Activated naive CD8-positive, alpha-beta T cell treated with anti-CD3 and anti-CD28 coated beads, Interleukin-2, amount 50 U/mL, for 24 hours (primary cell): ENCODE data around the gene CDCA4.
A peak's percentile ranks its signal among the peaks of the same experiment; 100 is the strongest.
"Not testable (repeated sequence)": the region's sequence is repeated elsewhere in the genome, so short reads cannot be mapped to it uniquely, and the experiment has no call there.

Experiments used
- ATAC-seq: fragments of 150-1000 bp; cut with Tn5 transposase; one replicate; pipeline ENCODE4 v1.10.0; 2021
- DNase-seq: peaks from one replicate; pipeline ENCODE4 v3.0.0; 2021
- H3K27ac Mint-ChIP-seq: one replicate; pipeline ENCODE4 v1.8.0; 2021; ENCODE audit warnings: mild to moderate bottlenecking, mixed read lengths
- H3K27me3 Mint-ChIP-seq: one replicate; pipeline ENCODE4 v1.8.0; 2021; ENCODE audit warnings: mixed read lengths
- H3K36me3 Mint-ChIP-seq: one replicate; pipeline ENCODE4 v1.8.0; 2021; ENCODE audit warnings: low read depth, mixed read lengths
- H3K4me1 Mint-ChIP-seq: one replicate; pipeline ENCODE4 v1.8.0; 2021; ENCODE audit warnings: mixed read lengths
- H3K4me3 Mint-ChIP-seq: one replicate; pipeline ENCODE4 v1.8.0; 2021; ENCODE audit warnings: mild to moderate bottlenecking, moderate library complexity, mixed read lengths
- H3K9me3 Mint-ChIP-seq: one replicate; pipeline ENCODE4 v1.8.0; 2021; ENCODE audit warnings: mixed read lengths

Gene CDCA4

GRCh38 chr14:105030836-105031396 lies 10.0 kb upstream of the CDCA4 start:
- H3K9me3 Mint-ChIP-seq = peaks cover 4% of the 10 kb centered on the region
- DNase-seq = no peak
- H3K4me3 Mint-ChIP-seq = no peak overlapping the region
- H3K4me1 Mint-ChIP-seq = peaks cover 30% of the 10 kb centered on the region
- no peak for ATAC-seq
- no peaks in the 10 kb centered on the region for H3K27me3 Mint-ChIP-seq
- no peaks in the 10 kb centered on the region for H3K36me3 Mint-ChIP-seq
- H3K27ac Mint-ChIP-seq = no peak overlapping the region

- Mint-ChIP-seq H3K9me3 (peaks cover 4% of the 10 kb centered on the region), H3K36me3 (no peaks in the 10 kb centered on the region), H3K27me3 (no peaks in the 10 kb centered on the region), H3K27ac (no peak overlapping the region), H3K4me1 (peaks cover 37% of the 10 kb centered on the region), H3K4me3 (no peak overlapping the region)
- no peak for DNase-seq
- no peak for ATAC-seq
Measured at GRCh38 chr14:105030194-105030593, 9.3 kb upstream of the CDCA4 start.

GRCh38 chr14:105029402-105029801 lies 8.5 kb upstream of the CDCA4 start:
- Mint-ChIP-seq H3K9me3 (peaks cover 4% of the 10 kb centered on the region), H3K27me3 (no peaks in the 10 kb centered on the region), H3K36me3 (no peaks in the 10 kb centered on the region), H3K4me3 (no peak overlapping the region), H3K27ac (no peak overlapping the region), H3K4me1 (peaks cover 44% of the 10 kb centered on the region)
- DNase-seq (no peak), ATAC-seq (no peak)

GRCh38 chr14:105028251-105028927 lies 7.5 kb upstream of the CDCA4 start:
- H3K4me1 Mint-ChIP-seq = peaks cover 48% of the 10 kb centered on the region
- no peaks in the 10 kb centered on the region for H3K27me3 Mint-ChIP-seq
- H3K9me3 Mint-ChIP-seq = peaks cover under 1% of the 10 kb centered on the region
- H3K27ac Mint-ChIP-seq = no peak overlapping the region
- H3K4me3 Mint-ChIP-seq = no peak overlapping the region
- DNase-seq (no peak), ATAC-seq (no peak)
- no peaks in the 10 kb centered on the region for H3K36me3 Mint-ChIP-seq

GRCh38 chr14:105027718-105028117 lies 6.8 kb upstream of the CDCA4 start:
- H3K36me3 Mint-ChIP-seq, H3K27ac Mint-ChIP-seq: not testable (repeated sequence)

GRCh38 chr14:105026802-105027563 lies 6.1 kb upstream of the CDCA4 start:
- no peak for DNase-seq
- H3K27me3 Mint-ChIP-seq = no peaks in the 10 kb centered on the region
- no peaks in the 10 kb centered on the region for H3K9me3 Mint-ChIP-seq
- ATAC-seq = no peak
- H3K4me3 Mint-ChIP-seq = no peak overlapping the region
- peak overlapping the region; percentile 35 for H3K27ac Mint-ChIP-seq
- H3K36me3 Mint-ChIP-seq = no peaks in the 10 kb centered on the region
- peaks cover 49% of the 10 kb centered on the region for H3K4me1 Mint-ChIP-seq

More at GRCh38 chr14:105027718-105028117, 6.8 kb upstream of the CDCA4 start:
- not testable (repeated sequence) for H3K27me3 Mint-ChIP-seq, H3K4me3 Mint-ChIP-seq, ATAC-seq, DNase-seq, H3K9me3 Mint-ChIP-seq
- peaks cover 49% of the 10 kb centered on the region for H3K4me1 Mint-ChIP-seq

- no peaks in the 10 kb centered on the region for H3K27me3 Mint-ChIP-seq
- ATAC-seq = peak; percentile 47
- no peak for DNase-seq
- peak overlapping the region; percentile 87 for H3K27ac Mint-ChIP-seq
- H3K36me3 Mint-ChIP-seq = peaks cover 4% of the 10 kb centered on the region
- H3K4me1 Mint-ChIP-seq = peaks cover 53% of the 10 kb centered on the region
- H3K9me3 Mint-ChIP-seq = no peaks in the 10 kb centered on the region
- H3K4me3 Mint-ChIP-seq = no peak overlapping the region
Measured at GRCh38 chr14:105026033-105026785, 5.3 kb upstream of the CDCA4 start.

- ATAC-seq = no peak
- no peak for DNase-seq
- Mint-ChIP-seq H3K27me3 (no peaks in the 10 kb centered on the region), H3K36me3 (peaks cover 4% of the 10 kb centered on the region), H3K4me1 (peaks cover 53% of the 10 kb centered on the region), H3K9me3 (no peaks in the 10 kb centered on the region), H3K4me3 (no peak overlapping the region), H3K27ac (peak overlapping the region; percentile 87)
Measured at GRCh38 chr14:105025429-105025828, 4.5 kb upstream of the CDCA4 start.

GRCh38 chr14:105023791-105024480 lies 3.1 kb upstream of the CDCA4 start:
- peaks cover 17% of the 10 kb centered on the region for H3K36me3 Mint-ChIP-seq
- DNase-seq (no peak), ATAC-seq (no peak)
- peak overlapping the region; percentile 37 for H3K27ac Mint-ChIP-seq
- H3K4me1 Mint-ChIP-seq = peaks cover 66% of the 10 kb centered on the region
- no peaks in the 10 kb centered on the region for H3K9me3 Mint-ChIP-seq
- no peak overlapping the region for H3K4me3 Mint-ChIP-seq
- H3K27me3 Mint-ChIP-seq = no peaks in the 10 kb centered on the region

GRCh38 chr14:105023144-105023543 lies 2.3 kb upstream of the CDCA4 start:
- peak overlapping the region; percentile 5 for H3K27ac Mint-ChIP-seq
- H3K9me3 Mint-ChIP-seq = no peaks in the 10 kb centered on the region
- ATAC-seq = no peak
- DNase-seq = no peak
- no peak overlapping the region for H3K4me3 Mint-ChIP-seq
- H3K36me3 Mint-ChIP-seq = peaks cover 25% of the 10 kb centered on the region
- peaks cover 74% of the 10 kb centered on the region for H3K4me1 Mint-ChIP-seq
- no peaks in the 10 kb centered on the region for H3K27me3 Mint-ChIP-seq

GRCh38 chr14:105022276-105022670 lies 1.4 kb upstream of the CDCA4 start:
- Mint-ChIP-seq H3K36me3 (peaks cover 32% of the 10 kb centered on the region), H3K27ac (peak overlapping the region; percentile 93)
- no peak for ATAC-seq

GRCh38 chr14:105021656-105022275 lies 883 bp upstream of the CDCA4 start:
- Mint-ChIP-seq H3K27me3 (no peaks in the 10 kb centered on the region), H3K27ac (peak overlapping the region; percentile 93), H3K4me1 (peaks cover 81% of the 10 kb centered on the region), H3K4me3 (peak overlapping the region; percentile 97), H3K9me3 (no peaks in the 10 kb centered on the region), H3K36me3 (peaks cover 34% of the 10 kb centered on the region)
- DNase-seq (peak; percentile 53), ATAC-seq (no peak)

More at GRCh38 chr14:105022276-105022670, 1.4 kb upstream of the CDCA4 start:
- peaks cover 81% of the 10 kb centered on the region for H3K4me1 Mint-ChIP-seq
- peak overlapping the region; percentile 97 for H3K4me3 Mint-ChIP-seq
- H3K27me3 Mint-ChIP-seq = no peaks in the 10 kb centered on the region
- no peak for DNase-seq
- no peaks in the 10 kb centered on the region for H3K9me3 Mint-ChIP-seq

GRCh38 chr14:105019861-105020814 lies 745 bp downstream of the CDCA4 start:
- H3K4me3 Mint-ChIP-seq = peak overlapping the region; percentile 94
- peaks cover 45% of the 10 kb centered on the region for H3K36me3 Mint-ChIP-seq
- no peaks in the 10 kb centered on the region for H3K27me3 Mint-ChIP-seq
- peak; percentile 37 for ATAC-seq
- DNase-seq = peak; percentile 64
- peak overlapping the region; percentile 88 for H3K27ac Mint-ChIP-seq
- peaks cover 82% of the 10 kb centered on the region for H3K4me1 Mint-ChIP-seq
- no peaks in the 10 kb centered on the region for H3K9me3 Mint-ChIP-seq
